Naive thymus-derived CD4-positive, alpha-beta T cell (primary cell): ENCODE data around the gene ZNF160. TPM values are rescaled to one million over a fixed set of nuclear protein-coding genes. Genes with fewer than 3 reads are reported as not detected.

Source experiments
- ATAC-seq: fragments of 150-1000 bp; cut with Tn5 transposase; 2 replicates; pipeline ENCODE4 v1.10.0; 2021; ENCODE audit warnings: mild to moderate bottlenecking, moderate library complexity
- CTCF ChIA-PET: fragments of 350-600 bp; sonication (Branson Sonifier 250); formaldehyde crosslinking; loops from one replicate; lab custom pipeline; 2021; ENCODE audit warnings: antibody characterized with exemption; lab: Charles Lee
- POLR2A ChIA-PET: fragments of 350-600 bp; sonication (Branson Sonifier 250); formaldehyde crosslinking; loops from one replicate; lab custom pipeline; 2021; ENCODE audit warnings: antibody characterized with exemption, inconsistent platforms; lab: Charles Lee
- DNase-seq, 9 donors: peaks; one replicate each; pipeline versions ENCODE4 v3.0.0 to v3.0.0-alpha.2; 2020 to 2022; ENCODE audit warnings: mixed read lengths in 1 of 9
- H3K27ac ChIP-seq: one replicate; pipeline ENCODE4 v1.7.0; 2013; ENCODE audit warnings: mild to moderate bottlenecking, low read depth, low read length, moderate library complexity
- H3K27me3 ChIP-seq, 2 donors: one replicate each; pipeline ENCODE4 v1.7.0; 2013; ENCODE audit warnings: low read length in 2 of 2, mild to moderate bottlenecking in 2 of 2, moderate library complexity in 2 of 2; ENCODE audit not compliant: control insufficient read depth in 2 of 2, insufficient read depth in 2 of 2
- H3K36me3 ChIP-seq, 3 experiments: 1 replicate in 2 of 3; 2 replicates in 1 of 3; pipeline ENCODE4 v1.7.0; 2013; ENCODE audit warnings: low read length in 3 of 3, mild to moderate bottlenecking in 3 of 3, moderate library complexity in 1 of 3; ENCODE audit not compliant: insufficient read depth in 3 of 3, control insufficient read depth in 2 of 3
- H3K4me1 ChIP-seq, 2 donors: one replicate each; pipeline ENCODE4 v1.7.0; 2013; ENCODE audit warnings: low read length in 2 of 2, mild to moderate bottlenecking in 2 of 2, moderate library complexity in 1 of 2; ENCODE audit not compliant: control insufficient read depth in 2 of 2, insufficient read depth in 2 of 2
- H3K4me3 ChIP-seq: 2 replicates; pipeline ENCODE4 v1.7.0; 2013; ENCODE audit warnings: mild to moderate bottlenecking, low read length
- H3K9me3 ChIP-seq, 3 experiments: 1 replicate in 2 of 3; 2 replicates in 1 of 3; pipeline ENCODE4 v1.7.0; 2013; ENCODE audit warnings: low read length in 3 of 3; ENCODE audit not compliant: control insufficient read depth in 2 of 3
- H3K27ac Mint-ChIP-seq, 9 donors: one replicate each; pipeline ENCODE4 v1.8.0; 2020 to 2022; ENCODE audit warnings: mixed read lengths in 9 of 9, mild to moderate bottlenecking in 8 of 9, moderate library complexity in 5 of 9, inconsistent platforms in 2 of 9
- H3K27me3 Mint-ChIP-seq, 5 donors: one replicate each; pipeline ENCODE4 v1.8.0; 2021 to 2022; ENCODE audit warnings: mixed read lengths in 5 of 5, mild to moderate bottlenecking in 1 of 5
- H3K36me3 Mint-ChIP-seq, 5 donors: one replicate each; pipeline ENCODE4 v1.8.0; 2020 to 2022; ENCODE audit warnings: mixed read lengths in 5 of 5, mild to moderate bottlenecking in 3 of 5, inconsistent platforms in 1 of 5
- H3K4me1 Mint-ChIP-seq, 7 donors: one replicate each; pipeline ENCODE4 v1.8.0; 2020 to 2022; ENCODE audit warnings: mixed read lengths in 7 of 7, mild to moderate bottlenecking in 3 of 7, inconsistent platforms in 1 of 7
- H3K4me3 Mint-ChIP-seq, 10 donors: one replicate each; pipeline ENCODE4 v1.8.0; 2020 to 2022; ENCODE audit warnings: mild to moderate bottlenecking in 10 of 10, mixed read lengths in 10 of 10, moderate library complexity in 6 of 10, inconsistent platforms in 2 of 10
- H3K9me3 Mint-ChIP-seq, 11 donors: one replicate each; pipeline ENCODE4 v1.8.0; 2020 to 2022; ENCODE audit warnings: mixed read lengths in 11 of 11, mild to moderate bottlenecking in 4 of 11, inconsistent platforms in 1 of 11, moderate library complexity in 1 of 11
- intact Hi-C, 2 donors: fragments of 100-400 bp; cut with micrococcal nuclease; formaldehyde crosslinking; loops; one replicate each; pipeline ENCODE4 v1.15.1; 2023
- polyA plus RNA-seq, 2 donors: library from polyadenylated mRNA; unstranded; fragments of 300-500 nt; fragmentation: Illumina TruSeq; gene quantifications; one replicate each; pipeline ENCODE4 v1.2.3, GENCODE V29; 2021
- total RNA-seq, 6 experiments: library from RNA in 5 of 6; stranded (reverse) in 5 of 6; gene quantifications; 1 replicate in 5 of 6; 2 replicates in 1 of 6; pipeline ENCODE4 v1.2.3 and lab custom pipeline; 2021 to 2026

ZNF160 gene
- total RNA-seq, result 10 to 100 TPM; 39.1 to 75.3 (median 52.9) TPM
- 10 to 100 TPM; 24.2 to 32.6 TPM for polyA plus RNA-seq
- 90.6 reads per million, percentile 83 among the genes with 10 or more reads in this experiment for total RNA-seq (lab: John Stamatoyannopoulos, UW)

- Histone ChIP-seq H3K9me3 (peaks cover 0 to 5% (median 3%) of the 10 kb centered on the region in 3 experiments), H3K36me3 (peaks cover 0 to 14% (median 0%) of the 10 kb centered on the region in 3 experiments), H3K27ac (peak within 1 kb of the TSS; percentile 89), H3K4me3 (peak within 1 kb of the TSS; percentile 99), H3K27me3 (no peaks in the 10 kb centered on the region), H3K4me1 (peaks cover 13 to 15% of the 10 kb centered on the region in 2 donors)
- Mint-ChIP-seq H3K36me3 (peaks cover 8 to 36% (median 30%) of the 10 kb centered on the region in 5 donors), H3K27me3 (no peaks in the 10 kb centered on the region), H3K4me1 (peaks cover 21 to 36% (median 34%) of the 10 kb centered on the region in 7 donors), H3K27ac (peak within 1 kb of the TSS; percentile 79 to 98 (median 94)), H3K9me3 (peaks cover under 1 to 56% (median 23%) of the 10 kb centered on the region in 11 donors), H3K4me3 (peak within 1 kb of the TSS; percentile 85 to 97 (median 88))
- intact Hi-C loops, result loop anchor here (1.0 to 5.0 kb wide), 33 partner anchors 29 to 1344 kb away; partner anchors contain the start of genes ZNF320 (in 2 of the 2), ZNF611 (in 2 of the 2), ZNF677 (in 2 of the 2) and ZNF765 (in 2 of the 2)
- CTCF ChIA-PET, result no interaction called here
- POLR2A ChIA-PET, result interaction anchor here (0.6 to 1.0 kb wide), 3 partner anchors 55 to 418 kb away, joined by 3 read pairs; partner anchors contain the start of gene ZNF347
- ATAC-seq (peak; percentile 99), DNase-seq (peak; percentile 95 to 99 (median 97))
Measured at GRCh38 chr19:53103234-53104203, at the start of gene ZNF160. Gene ZNF160, minus strand, starts transcription at chr19:53103422. Its CDS starts 17,146 bp downstream, at chr19:53086276.

- H3K4me3 ChIP-seq, result no peak overlapping the region
- no peaks in the 10 kb centered on the region for H3K4me1 ChIP-seq
- no peak overlapping the region for H3K27ac ChIP-seq
- ATAC-seq (no peak), DNase-seq (no peak)
- Mint-ChIP-seq H3K36me3 (peaks cover 23 to 86% (median 84%) of the 10 kb centered on the region in 5 donors), H3K27ac (no peak overlapping the region), H3K4me3 (no peak overlapping the region), H3K27me3 (no peaks in the 10 kb centered on the region), H3K9me3 (peaks cover 6 to 94% (median 79%) of the 10 kb centered on the region in 11 donors), H3K4me1 (no peaks in the 10 kb centered on the region)
- peaks cover 0 to 78% (median 15%) of the 10 kb centered on the region in 3 experiments for H3K36me3 ChIP-seq
- no peaks in the 10 kb centered on the region for H3K27me3 ChIP-seq
- peaks cover 4 to 71% (median 28%) of the 10 kb centered on the region in 3 experiments for H3K9me3 ChIP-seq
- POLR2A ChIA-PET, result no interaction called here
- CTCF ChIA-PET, result no interaction called here
- intact Hi-C loops, result no loop called here
Measured at GRCh38 chr19:53147645-53148044, 44.4 kb upstream of the ZNF160 start.

GRCh38 chr19:53140351-53140750, 37.1 kb upstream of the ZNF160 start:
- H3K27ac ChIP-seq, result no peak overlapping the region
- intact Hi-C loops, result no loop called here
- no peak overlapping the region for H3K4me3 Mint-ChIP-seq
- no peaks in the 10 kb centered on the region for H3K4me1 Mint-ChIP-seq
- H3K36me3 Mint-ChIP-seq, result peaks cover 18 to 60% (median 40%) of the 10 kb centered on the region in 5 donors
- peaks cover 0 to 35% (median 5%) of the 10 kb centered on the region in 3 experiments for H3K36me3 ChIP-seq
- H3K27me3 ChIP-seq, result no peaks in the 10 kb centered on the region
- H3K27ac Mint-ChIP-seq, result no peak overlapping the region
- H3K4me3 ChIP-seq, result peak overlapping the region; percentile 33
- ChIA-PET CTCF (no interaction called here), POLR2A (no interaction called here)
- peaks cover 11 to 83% (median 37%) of the 10 kb centered on the region in 3 experiments for H3K9me3 ChIP-seq
- peaks cover 11 to 96% (median 76%) of the 10 kb centered on the region in 11 donors for H3K9me3 Mint-ChIP-seq
- ATAC-seq, result no peak
- no peaks in the 10 kb centered on the region for H3K4me1 ChIP-seq
- no peak for DNase-seq
- no peaks in the 10 kb centered on the region for H3K27me3 Mint-ChIP-seq

- peaks cover 4 to 11% (median 8%) of the 10 kb centered on the region in 7 donors for H3K4me1 Mint-ChIP-seq
- Histone ChIP-seq H3K27ac (no peak overlapping the region), H3K4me1 (no peaks in the 10 kb centered on the region), H3K9me3 (peaks cover 6 to 86% (median 21%) of the 10 kb centered on the region in 3 experiments), H3K36me3 (peaks cover 0 to 4% (median 0%) of the 10 kb centered on the region in 3 experiments), H3K4me3 (no peak overlapping the region), H3K27me3 (no peaks in the 10 kb centered on the region)
- intact Hi-C loops, result no loop called here
- peaks cover 13 to 94% (median 67%) of the 10 kb centered on the region in 11 donors for H3K9me3 Mint-ChIP-seq
- no peak for DNase-seq
- peaks cover 0 to 8% (median 6%) of the 10 kb centered on the region in 5 donors for H3K27me3 Mint-ChIP-seq
- H3K4me3 Mint-ChIP-seq, result no peak overlapping the region
- ChIA-PET CTCF (interaction anchor here (0.7 kb wide), 1 partner anchor 13 kb away, joined by 3 read pairs; no protein-coding TSS in a partner anchor), POLR2A (no interaction called here)
- no peak overlapping the region for H3K27ac Mint-ChIP-seq
- ATAC-seq, result no peak
- H3K36me3 Mint-ChIP-seq, result peaks cover 10 to 41% (median 17%) of the 10 kb centered on the region in 5 donors
Measured at GRCh38 chr19:53136432-53136831, 33.2 kb upstream of the ZNF160 start.

GRCh38 chr19:53132141-53132991, 29.1 kb upstream of the ZNF160 start, which contains the start of gene ZNF415:
Gene ZNF415, minus strand, starts transcription at chr19:53132910. Its CDS starts 10,234 bp downstream, at chr19:53122676.
- CTCF ChIA-PET, result no interaction called here
- Histone ChIP-seq H3K27ac (peak within 1 kb of the TSS; percentile 53), H3K27me3 (no peaks in the 10 kb centered on the region), H3K9me3 (peaks cover 0 to 49% (median 3%) of the 10 kb centered on the region in 3 experiments), H3K4me1 (no peaks in the 10 kb centered on the region), H3K4me3 (peak within 1 kb of the TSS; percentile 9), H3K36me3 (no peaks in the 10 kb centered on the region)
- ATAC-seq, result no peak
- POLR2A ChIA-PET, result no interaction called here
- Mint-ChIP-seq H3K36me3 (peaks cover 15 to 44% (median 18%) of the 10 kb centered on the region in 5 donors), H3K9me3 (peaks cover 11 to 90% (median 54%) of the 10 kb centered on the region in 11 donors), H3K27ac (peak within 1 kb of the TSS in 3 of 9 donors; percentile 55 to 84 (median 64)), H3K4me1 (peaks cover 4 to 14% (median 10%) of the 10 kb centered on the region in 7 donors), H3K4me3 (peak within 1 kb of the TSS; percentile 55 to 85 (median 72)), H3K27me3 (peaks cover 0 to 19% (median 9%) of the 10 kb centered on the region in 5 donors)
- peak in 7 of 9 donors; percentile 18 to 60 (median 33) for DNase-seq
- intact Hi-C loops, result loop anchor here in 1 of 2 donors (2.0 kb wide), 1 partner anchor 30 kb away; the partner anchor contains the start of gene ZNF160
